Measurements from ENCODE around the gene RBP4.

Gene RBP4

DNA sequence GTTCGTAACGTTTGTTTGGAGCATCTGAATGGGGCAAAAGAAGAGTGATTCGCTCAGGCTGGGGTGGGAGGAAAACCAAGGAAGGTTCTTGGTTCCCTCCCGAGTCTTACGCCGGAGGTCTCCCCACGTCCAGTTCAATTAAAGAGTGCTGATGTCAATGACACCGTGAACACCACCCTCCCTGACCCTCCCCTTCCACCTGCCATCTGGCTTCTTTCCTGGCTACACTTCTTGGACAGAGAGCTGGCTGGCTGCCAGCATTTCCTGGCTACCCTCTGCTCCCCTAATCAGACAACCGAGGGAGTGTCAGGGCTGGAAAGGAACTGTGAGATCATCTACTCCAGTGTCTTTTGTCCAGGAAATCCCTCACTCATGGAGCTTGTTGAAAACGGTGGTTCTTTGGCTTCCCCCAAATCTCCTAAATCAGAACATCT, 58.7 kb downstream of the RBP4 start:
- no peak overlapping the region for H3K9ac ChIP-seq (ENCODE audit: low read length)
- no peaks in the 10 kb centered on the region for H3K36me3 ChIP-seq (ENCODE audit: control insufficient read depth, insufficient read depth, low read length)
- peaks cover 5% of the 10 kb centered on the region; the same call in 1 of the 2 replicates for H3K4me1 ChIP-seq (ENCODE audit: control insufficient read depth, insufficient read depth, low read length)
- peaks cover 8% of the 10 kb centered on the region; the same call in 1 of the 2 replicates for H3K27me3 ChIP-seq (ENCODE audit: control insufficient read depth, insufficient read depth, low read length)
- no peak overlapping the region for H3K27ac ChIP-seq (ENCODE audit: low read depth, low read length)
- no peaks in the 10 kb centered on the region for H3K9me3 ChIP-seq (ENCODE audit: control insufficient read depth, insufficient read depth, low read depth, low read length)
- H3K4me3 ChIP-seq (ENCODE audit: low read depth, low read length) = no peak overlapping the region

Data from HUES6 (cell line).